Testis (tissue), 2 donors: ENCODE measurements around the gene MXRA5.

Experiments
- POLR2A ChIP-seq: fragments of 450-650 bp; IDR thresholded peaks from one replicate; pipeline ENCODE4 v1.6.1; 2017; ENCODE audit warnings: antibody characterized with exemption, mild to moderate bottlenecking, moderate library complexity
- TF ChIP-seq, protein P1 (sequence below), 3 experiments: fragments of 450-650 bp in 2 of 3; fragments of 200-600 bp in 1 of 3; sonication (generic) in 1 of 3; IDR thresholded peaks; one replicate each; pipeline ENCODE4 v1.5.1; 2016 to 2019; ENCODE audit warnings: antibody characterized with exemption in 3 of 3, mild to moderate bottlenecking in 2 of 3, moderate library complexity in 1 of 3

DNA sequence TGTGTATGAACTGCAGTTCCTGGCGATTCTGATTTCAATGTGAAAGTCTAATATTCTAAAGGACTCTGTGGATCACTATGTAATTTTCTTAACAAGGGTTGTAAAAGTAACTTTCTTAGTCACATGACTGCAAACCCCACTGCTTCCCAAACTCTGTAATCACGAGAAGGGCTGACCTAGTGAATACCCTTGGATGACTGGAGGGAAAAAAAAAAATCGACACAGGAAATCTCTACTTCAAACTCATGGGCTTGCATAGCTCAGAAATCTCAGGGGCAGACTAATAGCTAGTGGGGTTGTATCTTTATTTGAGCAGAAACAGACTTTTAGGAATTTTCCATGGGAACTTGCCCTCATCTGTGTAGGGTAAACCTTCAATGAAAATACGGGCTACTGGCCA, 4.8 kb upstream of the MXRA5 start:
- TF ChIP-seq, protein P1, sequence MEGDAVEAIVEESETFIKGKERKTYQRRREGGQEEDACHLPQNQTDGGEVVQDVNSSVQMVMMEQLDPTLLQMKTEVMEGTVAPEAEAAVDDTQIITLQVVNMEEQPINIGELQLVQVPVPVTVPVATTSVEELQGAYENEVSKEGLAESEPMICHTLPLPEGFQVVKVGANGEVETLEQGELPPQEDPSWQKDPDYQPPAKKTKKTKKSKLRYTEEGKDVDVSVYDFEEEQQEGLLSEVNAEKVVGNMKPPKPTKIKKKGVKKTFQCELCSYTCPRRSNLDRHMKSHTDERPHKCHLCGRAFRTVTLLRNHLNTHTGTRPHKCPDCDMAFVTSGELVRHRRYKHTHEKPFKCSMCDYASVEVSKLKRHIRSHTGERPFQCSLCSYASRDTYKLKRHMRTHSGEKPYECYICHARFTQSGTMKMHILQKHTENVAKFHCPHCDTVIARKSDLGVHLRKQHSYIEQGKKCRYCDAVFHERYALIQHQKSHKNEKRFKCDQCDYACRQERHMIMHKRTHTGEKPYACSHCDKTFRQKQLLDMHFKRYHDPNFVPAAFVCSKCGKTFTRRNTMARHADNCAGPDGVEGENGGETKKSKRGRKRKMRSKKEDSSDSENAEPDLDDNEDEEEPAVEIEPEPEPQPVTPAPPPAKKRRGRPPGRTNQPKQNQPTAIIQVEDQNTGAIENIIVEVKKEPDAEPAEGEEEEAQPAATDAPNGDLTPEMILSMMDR (IDR thresholded peaks at IDR 0.05), result no peak
- no peak for TF ChIP-seq POLR2A
